ENCODE data around the gene CDHR4. TPM values are rescaled to one million over a fixed set of nuclear protein-coding genes. Genes with fewer than 3 reads are reported as not detected.
A peak's percentile ranks its signal among the peaks of the same experiment; 100 is the strongest.

The CDHR4 gene
- total and polyA plus RNA-seq, 12 donors: 0.17 to 0.25 (median 0.23) TPM; not detected in 9

GRCh38 chr3:49841806-49842205 is 42.1 kb upstream of the CDHR4 start:
- Histone ChIP-seq H3K36me3 (replicated peaks in 1 of 2) (no peaks in the 10 kb centered on the region), H3K4me1 (replicated peaks in 1 of 2) (peaks cover 0 to 5% of the 10 kb centered on the region in 2 donors), H3K9me3 (replicated peaks in 1 of 3) (no peaks in the 10 kb centered on the region), H3K27me3 (no peaks in the 10 kb centered on the region), H3K27ac (no peak overlapping the region), H3K4me3 (no peak overlapping the region)
- 89 to 93% (median 92%) methylated on average over 3 to 7 of the region's 7 CpGs for WGBS, 4 donors
- intact Hi-C loops (cut with DNase I): no loop called here
- DNase-seq: no peak
- TF ChIP-seq POLR2A (IDR thresholded peaks at IDR 0.05): no peak
- no peak for TF ChIP-seq CTCF (IDR thresholded peaks at IDR 0.05)

- Histone ChIP-seq H3K27ac (no peak overlapping the region), H3K4me3 (no peak overlapping the region), H3K9me3 (replicated peaks in 1 of 3) (no peaks in the 10 kb centered on the region), H3K4me1 (replicated peaks in 1 of 2) (peaks cover 0 to 5% of the 10 kb centered on the region in 2 donors), H3K36me3 (replicated peaks in 1 of 2) (no peaks in the 10 kb centered on the region), H3K27me3 (no peaks in the 10 kb centered on the region)
- no peak for DNase-seq
- no peak for TF ChIP-seq POLR2A (IDR thresholded peaks at IDR 0.05)
- no peak for TF ChIP-seq CTCF (IDR thresholded peaks at IDR 0.05)
- intact Hi-C loops (cut with DNase I): no loop called here
These were observed 41.5 kb upstream of the CDHR4 start for GRCh38 chr3:49841126-49841696.

GRCh38 chr3:49840388-49840787 is 40.7 kb upstream of the CDHR4 start:
- DNase-seq: no peak
- intact Hi-C loops (cut with DNase I): no loop called here
- Histone ChIP-seq H3K27me3 (no peaks in the 10 kb centered on the region), H3K4me1 (replicated peaks in 1 of 2) (peaks cover 0 to 5% of the 10 kb centered on the region in 2 donors), H3K36me3 (replicated peaks in 1 of 2) (no peaks in the 10 kb centered on the region), H3K9me3 (replicated peaks in 1 of 3) (no peaks in the 10 kb centered on the region), H3K27ac (peak overlapping the region in 1 of 5 donors; percentile 0), H3K4me3 (no peak overlapping the region)
- TF ChIP-seq CTCF (IDR thresholded peaks at IDR 0.05) (no peak), POLR2A (IDR thresholded peaks at IDR 0.05) (no peak)
- WGBS, 4 donors: 72 to 86% (median 79%) methylated on average over 2 of the region's 2 CpGs

- no peaks in the 10 kb centered on the region for H3K27me3 ChIP-seq
- TF ChIP-seq CTCF (IDR thresholded peaks at IDR 0.05) (peak; percentile 86 to 95 (median 91)), POLR2A (IDR thresholded peaks at IDR 0.05) (no peak)
- peak overlapping the region in 1 of 5 donors; percentile 19 for H3K27ac ChIP-seq
These were observed 39.6 kb upstream of the CDHR4 start for GRCh38 chr3:49839193-49839809.

More at GRCh38 chr3:49839193-49839809, 39.6 kb upstream of the CDHR4 start:
- Histone ChIP-seq H3K4me1 (replicated peaks in 1 of 2) (peaks cover 0 to 5% of the 10 kb centered on the region in 2 donors), H3K36me3 (replicated peaks in 1 of 2) (no peaks in the 10 kb centered on the region), H3K4me3 (no peak overlapping the region), H3K9me3 (replicated peaks in 1 of 3) (no peaks in the 10 kb centered on the region)
- intact Hi-C loops (cut with DNase I): loop anchor here (2.0 to 10.0 kb wide), 2 partner anchors 36 to 134 kb away; partner anchors contain the start of gene INKA1 (in 1 of the 2)
- 18 to 32% (median 24%) methylated on average over 4 to 6 of the region's 6 CpGs for WGBS, 4 donors
- DNase-seq: peak; percentile 80 to 94 (median 84)
